ENCODE data around the gene RGP1. TPM values are rescaled to one million over a fixed set of nuclear protein-coding genes. Genes with fewer than 3 reads are reported as not detected.

The RGP1 gene
- total RNA-seq, 2 experiments from 2014 or later, result 13.5 to 27.1 TPM

DNA sequence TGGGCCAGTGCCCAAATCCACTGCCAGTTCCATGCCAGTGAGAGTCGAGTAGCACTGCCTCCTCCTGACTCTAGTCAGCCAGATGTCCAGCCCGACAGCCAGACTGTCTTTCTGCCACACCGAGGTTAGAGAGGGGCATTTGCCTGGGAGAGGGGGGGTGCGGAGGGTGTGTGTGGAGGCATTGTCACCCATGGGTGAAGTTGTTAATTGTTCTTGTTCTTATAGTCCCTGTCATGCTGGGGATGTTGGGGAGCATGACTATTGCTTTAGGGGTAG, 1.1 kb downstream of the RGP1 start:
- no peak for TF ChIP-seq CTCF (conservative IDR thresholded peaks at IDR 0.05; ENCODE audit: low read length)
- no peak for TF ChIP-seq EZH2phosphoT487 (IDR thresholded peaks at IDR 0.05; ENCODE audit: borderline replicate concordance, low read depth, low read length)
- no peaks in the 10 kb centered on the region for H3K9me3 ChIP-seq (ENCODE audit: low read length)
- peak overlapping the region; percentile 98 for H3K4me2 ChIP-seq (ENCODE audit: low read length)
- peak overlapping the region; percentile 51 for H3K27ac ChIP-seq (ENCODE audit: low read depth, low read length, poor library complexity, severe bottlenecking)
- ChIA-PET CTCF (ENCODE audit: unreplicated experiment) (interaction anchor here (1.3 to 2.3 kb wide), 2 partner anchors 23 to 53 kb away, joined by 3 to 6 read pairs; no protein-coding TSS in a partner anchor), POLR2A (interaction anchor here (0.7 to 4.3 kb wide), 5 partner anchors 10 to 131 kb away, joined by 3 to 38 read pairs (median 4); partner anchors contain the start of genes CREB3 and TLN1)
- intact Hi-C loops (cut with micrococcal nuclease; ENCODE audit: unreplicated experiment), result no loop called here
- peaks cover 26% of the 10 kb centered on the region; the same call in 1 of the 2 replicates for H3K36me3 ChIP-seq (ENCODE audit: insufficient read depth, low read length)
- no peak for DNase-seq (ENCODE audit: low spot score)
- peaks cover 55% of the 10 kb centered on the region for H3K4me1 ChIP-seq (ENCODE audit: insufficient read depth, low read length, poor library complexity, severe bottlenecking)
- peaks cover 35% of the 10 kb centered on the region for H3K79me2 ChIP-seq (ENCODE audit: insufficient read depth, low read depth, low read length)
- no peak overlapping the region for H2AFZ ChIP-seq (ENCODE audit: low read length)
- no TSS peak for BruUV-seq (replicated peaks)
- no peaks in the 10 kb centered on the region for H3K9me2 ChIP-seq (ENCODE audit: insufficient read depth, low read length)
- peaks cover 14% of the 10 kb centered on the region; the same call in 1 of the 2 replicates for H4K20me1 ChIP-seq (ENCODE audit: insufficient read depth, low read length)
- peak overlapping the region; percentile 89 for H3K4me3 ChIP-seq (ENCODE audit: low read depth, low read length, poor library complexity, severe bottlenecking)

DNA sequence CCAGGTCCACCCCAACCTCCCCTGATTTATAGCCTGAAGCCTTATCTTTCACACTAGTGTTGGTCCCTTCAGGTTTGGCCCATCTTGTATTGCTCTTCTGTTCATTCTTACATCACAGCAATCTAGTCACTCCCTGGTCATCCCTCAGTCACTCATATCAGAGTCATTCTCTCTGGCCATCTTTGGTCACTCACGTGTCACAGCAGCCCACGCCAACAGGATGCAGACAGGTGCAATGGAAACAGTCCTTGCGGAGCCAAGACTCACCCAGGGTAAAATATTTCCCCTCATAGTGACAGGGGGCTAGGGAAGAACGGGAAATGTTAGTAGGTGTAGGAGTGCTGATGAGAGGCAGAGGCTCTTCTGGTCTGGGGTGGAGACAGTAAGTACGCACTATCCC, 4.4 kb downstream of the RGP1 start:
- H3K27ac ChIP-seq (ENCODE audit: low read depth, low read length, poor library complexity, severe bottlenecking), result no peak overlapping the region
- DNase-seq (ENCODE audit: low spot score), result no peak
- TF ChIP-seq EZH2phosphoT487 (IDR thresholded peaks at IDR 0.05; ENCODE audit: borderline replicate concordance, low read depth, low read length), result no peak
- no peak for TF ChIP-seq CTCF (conservative IDR thresholded peaks at IDR 0.05; ENCODE audit: low read length)
- ChIA-PET CTCF (ENCODE audit: unreplicated experiment) (no interaction called here), POLR2A (no interaction called here)
- peaks cover 22% of the 10 kb centered on the region; the same call in 1 of the 2 replicates for H3K36me3 ChIP-seq (ENCODE audit: insufficient read depth, low read length)
- H3K79me2 ChIP-seq (ENCODE audit: insufficient read depth, low read depth, low read length), result peaks cover 12% of the 10 kb centered on the region
- H3K9me3 ChIP-seq (ENCODE audit: low read length), result no peaks in the 10 kb centered on the region
- intact Hi-C loops (cut with micrococcal nuclease; ENCODE audit: unreplicated experiment), result no loop called here
- no peak overlapping the region for H2AFZ ChIP-seq (ENCODE audit: low read length)
- no peaks in the 10 kb centered on the region for H4K20me1 ChIP-seq (ENCODE audit: insufficient read depth, low read length)
- H3K4me1 ChIP-seq (ENCODE audit: insufficient read depth, low read length, poor library complexity, severe bottlenecking), result peaks cover 55% of the 10 kb centered on the region
- H3K4me3 ChIP-seq (ENCODE audit: low read depth, low read length, poor library complexity, severe bottlenecking), result no peak overlapping the region
- BruUV-seq (replicated peaks), result no TSS peak
- H3K9me2 ChIP-seq (ENCODE audit: insufficient read depth, low read length), result no peaks in the 10 kb centered on the region
- no peak overlapping the region for H3K4me2 ChIP-seq (ENCODE audit: low read length)

DNA sequence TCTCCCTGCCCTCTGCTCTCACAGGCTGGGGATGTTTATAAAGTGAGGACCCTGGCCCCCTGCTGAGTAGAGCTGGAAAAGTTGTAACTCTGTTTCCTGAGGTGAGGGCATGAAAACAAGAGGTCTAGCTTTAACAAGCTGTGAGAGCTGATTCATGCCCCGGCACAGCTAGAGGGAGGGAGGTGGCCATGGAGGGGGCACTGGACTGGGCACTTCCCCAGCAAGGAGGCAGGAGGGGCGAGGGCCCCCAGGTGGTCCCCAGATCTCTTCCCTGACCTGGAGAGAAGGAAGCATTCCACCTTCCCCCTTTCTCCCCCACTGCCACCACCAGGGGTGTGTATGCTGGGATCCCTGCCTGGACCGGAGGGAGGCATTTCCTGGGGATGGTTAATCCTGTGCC, 5.2 kb downstream of the RGP1 start, which contains the start of gene MSMP:
Gene MSMP (minus strand): TSS at position 13 of the 400 bp plus-strand sequence. CDS start 147 bp downstream, outside the sequence.
- intact Hi-C loops (cut with micrococcal nuclease; ENCODE audit: unreplicated experiment), result no loop called here
- Histone ChIP-seq H3K4me2 (ENCODE audit: low read length) (peak within 1 kb of the TSS; percentile 74; the same call in 1 of the 2 replicates), H3K36me3 (ENCODE audit: insufficient read depth, low read length) (peaks cover 22% of the 10 kb centered on the region; the same call in 1 of the 2 replicates), H2AFZ (ENCODE audit: low read length) (no peak within 1 kb of the TSS), H4K20me1 (ENCODE audit: insufficient read depth, low read length) (no peaks in the 10 kb centered on the region), H3K4me1 (ENCODE audit: insufficient read depth, low read length, poor library complexity, severe bottlenecking) (peaks cover 63% of the 10 kb centered on the region), H3K79me2 (ENCODE audit: insufficient read depth, low read depth, low read length) (peaks cover 17% of the 10 kb centered on the region), H3K9me2 (ENCODE audit: insufficient read depth, low read length) (no peaks in the 10 kb centered on the region), H3K4me3 (ENCODE audit: low read depth, low read length, poor library complexity, severe bottlenecking) (no peak within 1 kb of the TSS), H3K27ac (ENCODE audit: low read depth, low read length, poor library complexity, severe bottlenecking) (peak within 1 kb of the TSS; percentile 94), H3K9me3 (ENCODE audit: low read length) (no peaks in the 10 kb centered on the region)
- TF ChIP-seq CTCF (conservative IDR thresholded peaks at IDR 0.05; ENCODE audit: low read length) (no peak), EZH2phosphoT487 (IDR thresholded peaks at IDR 0.05; ENCODE audit: borderline replicate concordance, low read depth, low read length) (no peak)
- ChIA-PET POLR2A (no interaction called here), CTCF (ENCODE audit: unreplicated experiment) (no interaction called here)
- no peak for DNase-seq (ENCODE audit: low spot score)
- BruUV-seq (replicated peaks), result no TSS peak
